Measurements from ENCODE around the gene SLC35B1.

DNA sequence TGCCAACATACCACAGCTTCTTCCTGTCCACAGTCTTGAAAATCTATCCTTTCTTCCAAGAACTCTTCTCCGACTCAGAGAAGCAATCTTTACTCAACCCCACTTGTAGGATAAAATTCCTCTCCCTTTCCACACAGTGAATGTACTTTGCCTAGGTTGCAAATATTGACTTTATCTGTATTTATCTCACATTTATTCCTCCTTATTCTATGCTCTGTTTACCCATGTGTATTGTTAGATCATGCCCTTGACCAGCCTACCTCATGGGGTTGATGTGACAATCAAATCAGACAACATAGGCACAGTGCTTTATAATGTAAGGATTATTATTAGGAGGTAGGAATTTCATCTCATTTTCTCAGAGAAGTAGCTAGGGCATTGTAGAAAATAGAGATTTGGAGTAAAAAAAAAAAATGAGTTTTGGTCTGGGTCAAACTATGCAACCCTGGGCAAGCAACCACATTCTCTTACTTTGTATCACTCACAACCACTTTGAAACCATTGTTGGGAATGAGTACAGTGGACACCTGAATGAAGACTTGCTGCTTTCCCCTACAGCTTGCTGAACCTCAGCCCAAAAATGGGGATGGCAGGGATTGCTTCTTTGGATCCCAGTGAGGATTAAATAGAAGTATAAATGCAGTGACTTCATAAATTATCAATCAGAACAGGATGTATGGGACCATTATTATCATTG lies 9.1 kb upstream of the SLC35B1 start:
- TF ChIP-seq, protein P1, sequence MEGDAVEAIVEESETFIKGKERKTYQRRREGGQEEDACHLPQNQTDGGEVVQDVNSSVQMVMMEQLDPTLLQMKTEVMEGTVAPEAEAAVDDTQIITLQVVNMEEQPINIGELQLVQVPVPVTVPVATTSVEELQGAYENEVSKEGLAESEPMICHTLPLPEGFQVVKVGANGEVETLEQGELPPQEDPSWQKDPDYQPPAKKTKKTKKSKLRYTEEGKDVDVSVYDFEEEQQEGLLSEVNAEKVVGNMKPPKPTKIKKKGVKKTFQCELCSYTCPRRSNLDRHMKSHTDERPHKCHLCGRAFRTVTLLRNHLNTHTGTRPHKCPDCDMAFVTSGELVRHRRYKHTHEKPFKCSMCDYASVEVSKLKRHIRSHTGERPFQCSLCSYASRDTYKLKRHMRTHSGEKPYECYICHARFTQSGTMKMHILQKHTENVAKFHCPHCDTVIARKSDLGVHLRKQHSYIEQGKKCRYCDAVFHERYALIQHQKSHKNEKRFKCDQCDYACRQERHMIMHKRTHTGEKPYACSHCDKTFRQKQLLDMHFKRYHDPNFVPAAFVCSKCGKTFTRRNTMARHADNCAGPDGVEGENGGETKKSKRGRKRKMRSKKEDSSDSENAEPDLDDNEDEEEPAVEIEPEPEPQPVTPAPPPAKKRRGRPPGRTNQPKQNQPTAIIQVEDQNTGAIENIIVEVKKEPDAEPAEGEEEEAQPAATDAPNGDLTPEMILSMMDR (IDR thresholded peaks at IDR 0.05; ENCODE audit: low read depth, low read length, poor library complexity, severe bottlenecking): no peak
- no peak for TF ChIP-seq EZH2phosphoT487 (IDR thresholded peaks at IDR 0.05; ENCODE audit: borderline replicate concordance, low read length)
